Aorta (tissue), 5 donors: ENCODE measurements around the gene KAT2B. TPM values are rescaled to one million over a fixed set of nuclear protein-coding genes. Genes with fewer than 3 reads are reported as not detected.
A peak's percentile ranks its signal among the peaks of the same experiment; 100 is the strongest.

ENCODE experiments used
- ATAC-seq: fragments of 200-7000 bp; cut with Tn5 transposase; one replicate; pipeline ENCODE4 v1.9.1; 2022; ENCODE audit warnings: moderate library complexity; ENCODE audit not compliant: low FRiP score
- DNase-seq, 2 donors: peaks; one replicate each; pipeline ENCODE4 v3.0.0-alpha.2; 2020
- H3K27ac ChIP-seq, 2 donors: one replicate each; pipeline ENCODE4 v1.5.1; 2013; ENCODE audit warnings: low read length in 2 of 2, mild to moderate bottlenecking in 2 of 2, moderate library complexity in 2 of 2, control low read depth in 1 of 2, inconsistent platforms in 1 of 2, low read depth in 1 of 2
- H3K27me3 ChIP-seq, 2 donors: one replicate each; pipeline ENCODE4 v1.6.1; 2013; ENCODE audit warnings: control low read depth in 1 of 2, low read length in 1 of 2, mild to moderate bottlenecking in 1 of 2, moderate library complexity in 1 of 2; ENCODE audit not compliant: insufficient read depth in 2 of 2, control insufficient read depth in 1 of 2
- H3K36me3 ChIP-seq, 2 donors: one replicate each; pipeline ENCODE4 v1.6.1; 2013; ENCODE audit warnings: control low read depth in 1 of 2, low read length in 1 of 2, mild to moderate bottlenecking in 1 of 2; ENCODE audit not compliant: insufficient read depth in 2 of 2, control insufficient read depth in 1 of 2
- H3K4me1 ChIP-seq, 2 donors: one replicate each; pipeline ENCODE4 v1.6.1; 2013; ENCODE audit warnings: low read length in 2 of 2, control low read depth in 1 of 2, mild to moderate bottlenecking in 1 of 2, moderate library complexity in 1 of 2; ENCODE audit not compliant: insufficient read depth in 2 of 2, control insufficient read depth in 1 of 2
- H3K4me3 ChIP-seq, 2 donors: one replicate each; pipeline ENCODE4 v1.5.1; 2013; ENCODE audit warnings: low read length in 2 of 2, control low read depth in 1 of 2, mild to moderate bottlenecking in 1 of 2
- H3K9me3 ChIP-seq: one replicate; pipeline ENCODE4 v1.6.1; 2013; ENCODE audit warnings: mild to moderate bottlenecking, low read length; ENCODE audit not compliant: control insufficient read depth
- WGBS, 2 donors: extraction: QIAGEN DNeasy Blood & Tissue Kit; methylation state at CpG; one replicate each; pipeline ENCODE4 v1.1.7; 2013; 5-methylcytosine and 5-hydroxymethylcytosine counted together
- intact Hi-C, 2 donors: fragments of 100-400 bp; cut with DNase I; formaldehyde crosslinking; loops; one replicate each; pipeline versions ENCODE4 v1.14.2 to v1.15.0; 2022
- polyA plus RNA-seq, 2 donors: library from polyadenylated mRNA; stranded (reverse); fragments of 200-250 nt; gene quantifications; one replicate each; pipeline ENCODE4 v1.2.3, GENCODE V29; 2013
- total RNA-seq, 2 donors: library from RNA; stranded (reverse); fragmentation: NEBNext Ultra II Directional; extraction: Animal tissue kit (Norgen Biotek cat#: 25700); gene quantifications; one replicate each; pipeline ENCODE4 v1.2.1, GENCODE V29; 2021
- donor health status: healthy with polysubstance abuse.
- donor health status: Bipolar disorder and iron deficiency.
- donor health status: DM: no; HTN: no; CAD: no.
- donor health status: DM: no; HTN: no; CAD: no.
- donor health status: DM: yes; HTN: yes; CAD: no.

Gene KAT2B
- total and polyA plus RNA-seq, 4 donors, result 20.6 to 54.2 (median 35.8) TPM

DNA sequence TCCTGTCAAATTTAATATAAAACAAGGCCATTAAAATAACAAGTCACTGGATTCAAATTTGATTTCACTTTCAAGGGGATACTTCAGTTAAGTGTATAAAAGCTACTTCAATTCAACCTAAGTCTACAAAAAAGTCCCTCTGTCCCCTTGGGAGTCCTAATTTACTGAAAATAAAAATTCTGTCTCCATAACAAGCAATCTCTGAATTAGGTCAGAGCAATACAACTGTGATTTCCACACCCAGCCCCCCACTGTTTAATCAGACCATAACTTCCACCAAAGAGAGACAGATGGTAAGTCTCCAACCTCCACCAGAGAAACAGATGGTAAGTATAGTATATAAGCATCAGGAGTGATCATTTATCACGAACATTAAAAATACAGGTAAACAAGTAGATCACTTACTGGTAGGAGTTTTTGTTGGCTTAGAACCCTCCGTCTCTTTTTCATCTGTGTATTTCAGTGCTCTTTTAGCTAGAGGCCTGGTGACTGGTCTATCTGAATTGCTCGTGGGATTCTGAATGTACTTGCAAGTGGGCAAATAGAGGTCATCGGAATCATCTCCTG is 133.7 kb downstream of the KAT2B start:
- ATAC-seq (no peak), DNase-seq (no peak)
- WGBS, 2 donors, result 94 to 95% methylated on average over 4 of the region's 4 CpGs
- no peaks in the 10 kb centered on the region for H3K36me3 ChIP-seq
- H3K9me3 ChIP-seq, result no peaks in the 10 kb centered on the region
- no peak overlapping the region for H3K4me3 ChIP-seq
- no peak overlapping the region for H3K27ac ChIP-seq
- H3K4me1 ChIP-seq, result no peaks in the 10 kb centered on the region
- intact Hi-C loops, result no loop called here
- H3K27me3 ChIP-seq, result no peaks in the 10 kb centered on the region

GRCh38 chr3:20181276-20181675 is 141.0 kb downstream of the KAT2B start:
- WGBS, 2 donors, result 69 to 71% methylated on average over 3 of the region's 3 CpGs
- intact Hi-C loops, result no loop called here
- H3K27me3 ChIP-seq, result no peaks in the 10 kb centered on the region
- no peak overlapping the region for H3K4me3 ChIP-seq
- H3K9me3 ChIP-seq, result no peaks in the 10 kb centered on the region
- no peaks in the 10 kb centered on the region for H3K36me3 ChIP-seq
- peaks cover 0 to 2% of the 10 kb centered on the region in 2 donors for H3K4me1 ChIP-seq
- H3K27ac ChIP-seq, result no peak overlapping the region
- DNase-seq, result no peak
- no peak for ATAC-seq

- Histone ChIP-seq H3K36me3 (no peaks in the 10 kb centered on the region), H3K4me3 (no peak overlapping the region), H3K27ac (no peak overlapping the region), H3K27me3 (no peaks in the 10 kb centered on the region), H3K4me1 (peaks cover 0 to 4% of the 10 kb centered on the region in 2 donors), H3K9me3 (no peaks in the 10 kb centered on the region)
- intact Hi-C loops, result no loop called here
- ATAC-seq (no peak), DNase-seq (no peak)
- 21 to 26% methylated on average over 4 of the region's 4 CpGs for WGBS, 2 donors
Measured at GRCh38 chr3:20182206-20182605, 142.0 kb downstream of the KAT2B start.

DNA sequence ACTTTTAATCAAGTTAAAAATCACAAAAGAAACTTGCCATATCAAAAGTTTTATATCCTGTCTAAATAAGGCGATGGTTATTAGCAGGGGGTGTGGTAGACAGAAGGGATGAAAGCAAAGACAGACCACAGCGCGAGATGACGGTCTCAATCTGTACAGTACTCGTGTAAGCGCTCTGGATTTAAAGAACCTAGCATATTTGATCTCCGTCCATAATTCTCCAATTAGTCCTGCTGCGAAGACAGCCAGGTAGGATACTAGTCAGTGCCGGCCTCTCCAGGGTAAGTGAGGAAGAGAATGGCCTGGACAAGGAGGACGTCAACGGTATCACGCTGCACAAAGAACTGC is 145.1 kb downstream of the KAT2B start:
- Histone ChIP-seq H3K27me3 (no peaks in the 10 kb centered on the region), H3K4me1 (peaks cover 0 to 4% of the 10 kb centered on the region in 2 donors), H3K9me3 (no peaks in the 10 kb centered on the region), H3K36me3 (no peaks in the 10 kb centered on the region), H3K4me3 (peak overlapping the region; percentile 39 to 71), H3K27ac (no peak overlapping the region)
- WGBS, 2 donors, result 3 to 5% methylated on average over 12 of the region's 12 CpGs
- intact Hi-C loops, result loop anchor here in 1 of 2 donors (5.0 kb wide), 2 partner anchors 143 to 293 kb away; partner anchors contain the start of gene KAT2B
- ATAC-seq, result no peak
- no peak for DNase-seq

GRCh38 chr3:20185679-20186599 is 145.7 kb downstream of the KAT2B start, which contains the start of gene SGO1:
Gene SGO1, minus strand, starts transcription at chr3:20186206. Its CDS starts 2,179 bp downstream, at chr3:20184027.
- ATAC-seq (peak; percentile 100), DNase-seq (peak; percentile 100)
- intact Hi-C loops, result loop anchor here in 1 of 2 donors (5.0 kb wide), 2 partner anchors 144 to 294 kb away; partner anchors contain the start of gene KAT2B
- WGBS, 2 donors, result 0% methylated on average over 65 of the region's 65 CpGs
- H3K27me3 ChIP-seq, result no peaks in the 10 kb centered on the region
- H3K27ac ChIP-seq, result peak within 1 kb of the TSS; percentile 55 to 91
- H3K4me3 ChIP-seq, result peak within 1 kb of the TSS; percentile 64 to 90
- no peaks in the 10 kb centered on the region for H3K36me3 ChIP-seq
- peaks cover 0 to 4% of the 10 kb centered on the region in 2 donors for H3K4me1 ChIP-seq
- no peaks in the 10 kb centered on the region for H3K9me3 ChIP-seq

DNA sequence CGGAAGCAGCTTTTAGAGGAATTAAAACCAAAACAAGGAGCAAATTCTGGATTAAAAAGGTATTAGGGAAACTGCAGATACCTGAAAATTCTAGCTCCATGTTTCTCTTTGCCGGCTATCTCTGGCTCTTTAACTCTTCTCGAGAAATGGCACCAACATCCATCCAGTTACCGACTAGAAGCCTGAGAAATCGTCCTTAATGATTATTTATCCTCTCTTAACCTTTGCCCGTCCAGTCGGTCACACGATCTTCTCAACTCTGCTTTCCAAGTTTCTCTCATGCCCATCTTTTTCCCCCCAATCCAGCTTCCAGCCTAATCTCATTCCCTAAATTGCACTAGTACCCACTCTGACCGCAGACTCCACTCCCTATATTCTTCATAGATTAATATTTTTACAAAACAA is 146.4 kb downstream of the KAT2B start:
- no peak for DNase-seq
- Histone ChIP-seq H3K4me3 (peak overlapping the region; percentile 64 to 90), H3K36me3 (no peaks in the 10 kb centered on the region), H3K4me1 (peaks cover 0 to 4% of the 10 kb centered on the region in 2 donors), H3K27ac (peak overlapping the region; percentile 55 to 91), H3K9me3 (no peaks in the 10 kb centered on the region), H3K27me3 (no peaks in the 10 kb centered on the region)
- WGBS, 2 donors, result 0 to 1% methylated on average over 9 of the region's 9 CpGs
- ATAC-seq, result peak; percentile 42
- intact Hi-C loops, result loop anchor here in 1 of 2 donors (5.0 kb wide), 2 partner anchors 144 to 294 kb away; partner anchors contain the start of gene KAT2B

GRCh38 chr3:20190991-20191390 is 150.7 kb downstream of the KAT2B start:
- Histone ChIP-seq H3K4me1 (peaks cover 0 to 2% of the 10 kb centered on the region in 2 donors), H3K27ac (no peak overlapping the region), H3K36me3 (no peaks in the 10 kb centered on the region), H3K9me3 (no peaks in the 10 kb centered on the region), H3K27me3 (no peaks in the 10 kb centered on the region), H3K4me3 (no peak overlapping the region)
- 57 to 70% methylated on average over 5 of the region's 5 CpGs for WGBS, 2 donors
- no peak for DNase-seq
- ATAC-seq, result no peak
- intact Hi-C loops, result no loop called here

- WGBS, 2 donors, result 93 to 95% methylated on average over 7 of the region's 7 CpGs
- H3K9me3 ChIP-seq, result no peaks in the 10 kb centered on the region
- DNase-seq (no peak), ATAC-seq (no peak)
- no peak overlapping the region for H3K27ac ChIP-seq
- H3K36me3 ChIP-seq, result no peaks in the 10 kb centered on the region
- no peak overlapping the region for H3K4me3 ChIP-seq
- intact Hi-C loops, result no loop called here
- no peaks in the 10 kb centered on the region for H3K27me3 ChIP-seq
- no peaks in the 10 kb centered on the region for H3K4me1 ChIP-seq
Measured at GRCh38 chr3:20194793-20195460, 154.7 kb downstream of the KAT2B start.
